ENCODE measurements around the gene ZBTB45. TPM values are rescaled to one million over a fixed set of nuclear protein-coding genes. Genes with fewer than 3 reads are reported as not detected.
A peak's percentile ranks its signal among the peaks of the same experiment; 100 is the strongest.

The ZBTB45 gene
- 21.8 TPM in 2 replicates for total RNA-seq
- 17.8 and 25.3 TPM in 2 replicates for polyA plus RNA-seq
- 6.6 and 9.8 TPM in 2 replicates for polyA plus RNA-seq (2011; cell fraction: cytosol; rRNA removed)
- 10.6 and 12.3 TPM in 2 replicates for polyA plus RNA-seq (2011; cell fraction: nucleus; rRNA removed)
- 9.5 and 13.9 TPM in 2 replicates for polyA plus RNA-seq (2012)
- 7.1 and 11.5 TPM in 2 replicates for polyA minus RNA-seq
- polyA minus RNA-seq (2011; cell fraction: cytosol; rRNA and poly(A)+ RNA removed): 7.9 TPM
- 10.5 and 18.6 TPM in 2 replicates for polyA minus RNA-seq (2011; cell fraction: nucleus; rRNA and poly(A)+ RNA removed)
- Bru-seq, nascent RNA: percentile 63 among the genes with signal in this experiment
- percentile 73 among the genes with signal in this experiment for BruChase-seq, experiment 1, labeled RNA remaining after a 6-hour chase
- percentile 73 among the genes with signal in this experiment for BruChase-seq, experiment 2, labeled RNA remaining after a 2-hour chase
- long read RNA-seq, transcript ZBTB45-202 (3 exons, 2,541 nt): major isoform, 21 of 25 reads
- long read RNA-seq, partial matches to known transcripts: 0 of 25 reads
- long read RNA-seq, other reads (novel, unspliced or antisense): 2 of 25 reads

GRCh38 chr19:58519355-58520256, at the start of gene ZBTB45:
ZBTB45 (minus strand) TSS chr19:58519810; CDS start chr19:58517673, 2,137 bp downstream.
- CTCF ChIA-PET: interaction anchor here (0.6 to 4.6 kb wide), 31 partner anchors 9 to 301 kb away, joined by 3 to 111 read pairs (median 6); partner anchors contain the start of genes CHMP2A, MZF1, SLC27A5 and TRIM28
- Histone ChIP-seq H3K4me1 (ENCODE audit: control insufficient read depth, extremely low read depth, insufficient read depth, low read length) (peaks cover 19% of the 10 kb centered on the region), H3K27me3 (ENCODE audit: control insufficient read depth in 2 of 2, insufficient read depth in 2 of 2, low read length in 2 of 2) (no peaks in the 10 kb centered on the region), H4K20me1 (replicated peaks; ENCODE audit: control insufficient read depth, extremely low read depth, insufficient read depth, low read length) (no peaks in the 10 kb centered on the region), H3K4me2 (ENCODE audit: insufficient read depth, low read length) (peak within 1 kb of the TSS; percentile 84), H3K4me3 (replicated peaks in 1 of 3; ENCODE audit: insufficient read depth in 1 of 3, low read depth in 1 of 3, low read length in 3 of 3) (peak within 1 kb of the TSS; percentile 67 to 83 (median 73)), H3K36me3 (ENCODE audit: control insufficient read depth in 2 of 2, extremely low read depth in 1 of 2, insufficient read depth in 2 of 2, low read length in 2 of 2) (peaks cover 0 to 11% of the 10 kb centered on the region in 2 experiments), H3K9me1 (replicated peaks; ENCODE audit: control insufficient read depth, extremely low read depth, insufficient read depth, low read length) (no peaks in the 10 kb centered on the region), H2AFZ (ENCODE audit: low read depth, low read length) (peak within 1 kb of the TSS; percentile 81), H3K9ac (replicated peaks; ENCODE audit: extremely low read depth, insufficient read depth, low read length) (peak within 1 kb of the TSS; percentile 91), H3K79me2 (ENCODE audit: control insufficient read depth, insufficient read depth, low read length) (peaks cover 33% of the 10 kb centered on the region), H3K27ac (ENCODE audit: insufficient read depth, low read depth, low read length) (peak within 1 kb of the TSS; percentile 69), H3K9me3 (replicated peaks; ENCODE audit: control insufficient read depth, insufficient read depth, low read length) (no peaks in the 10 kb centered on the region)
- no TSS peak for BruUV-seq (replicated peaks)
- dilution Hi-C loops (cut with MboI; ENCODE audit: extremely low pct_ligation_motif_present, low sequenced_read_pairs): no loop called here
- FAIRE-seq (peak; percentile 93), DNase-seq (ENCODE audit: low read depth, low spot score) (peak; percentile 94)
- intact Hi-C loops (cut with micrococcal nuclease): loop anchor here (1.0 to 2.0 kb wide), 9 partner anchors 20 to 300 kb away; partner anchors contain the start of genes CHMP2A, TRIM28 and ZNF544
- TF ChIP-seq FOS (IDR thresholded peaks at IDR 0.05; ENCODE audit: borderline replicate concordance, insufficient read depth, low read length) (no peak), MAX (IDR thresholded peaks at IDR 0.05; ENCODE audit: insufficient read depth, insufficient read length) (peak; percentile 30), EZH2 (IDR thresholded peaks at IDR 0.05; ENCODE audit: borderline replicate concordance, low read depth, low read length, severe bottlenecking) (no peak), MYC (IDR thresholded peaks at IDR 0.05; ENCODE audit: low read depth, low read length) (peak; percentile 46), POLR2A (IDR thresholded peaks at IDR 0.05; ENCODE audit: low read depth, low read length) (peak; percentile 64), GATA2 (IDR thresholded peaks at IDR 0.05; ENCODE audit: insufficient read depth, insufficient read length, low read depth, low read length) (no peak)
- TF ChIP-seq, protein P1, sequence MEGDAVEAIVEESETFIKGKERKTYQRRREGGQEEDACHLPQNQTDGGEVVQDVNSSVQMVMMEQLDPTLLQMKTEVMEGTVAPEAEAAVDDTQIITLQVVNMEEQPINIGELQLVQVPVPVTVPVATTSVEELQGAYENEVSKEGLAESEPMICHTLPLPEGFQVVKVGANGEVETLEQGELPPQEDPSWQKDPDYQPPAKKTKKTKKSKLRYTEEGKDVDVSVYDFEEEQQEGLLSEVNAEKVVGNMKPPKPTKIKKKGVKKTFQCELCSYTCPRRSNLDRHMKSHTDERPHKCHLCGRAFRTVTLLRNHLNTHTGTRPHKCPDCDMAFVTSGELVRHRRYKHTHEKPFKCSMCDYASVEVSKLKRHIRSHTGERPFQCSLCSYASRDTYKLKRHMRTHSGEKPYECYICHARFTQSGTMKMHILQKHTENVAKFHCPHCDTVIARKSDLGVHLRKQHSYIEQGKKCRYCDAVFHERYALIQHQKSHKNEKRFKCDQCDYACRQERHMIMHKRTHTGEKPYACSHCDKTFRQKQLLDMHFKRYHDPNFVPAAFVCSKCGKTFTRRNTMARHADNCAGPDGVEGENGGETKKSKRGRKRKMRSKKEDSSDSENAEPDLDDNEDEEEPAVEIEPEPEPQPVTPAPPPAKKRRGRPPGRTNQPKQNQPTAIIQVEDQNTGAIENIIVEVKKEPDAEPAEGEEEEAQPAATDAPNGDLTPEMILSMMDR (IDR thresholded peaks at IDR 0.05; ENCODE audit: extremely low read depth in 1 of 2, insufficient read depth in 1 of 2, low read depth in 1 of 2, low read length in 2 of 2): peak; percentile 69 to 90
- POLR2A ChIA-PET: interaction anchor here (1.1 to 3.4 kb wide), 3 partner anchors 24 to 56 kb away, joined by 6 to 20 read pairs (median 17); partner anchors contain the start of gene TRIM28
